Sigmoid colon (tissue), 7 donors: ENCODE results near the gene TLCD2. TPM values are rescaled to one million over a fixed set of nuclear protein-coding genes. Genes with fewer than 3 reads are reported as not detected.
A peak's percentile ranks its signal among the peaks of the same experiment; 100 is the strongest.

Experiments
- DNase-seq: peaks from one replicate; pipeline ENCODE4 v3.0.0-alpha.2; 2019
- H3K27ac ChIP-seq, 4 donors: fragments of 200-600 bp; sonication (generic); one replicate each; pipeline ENCODE4 v1.5.1; 2016 to 2019; ENCODE audit warnings: mild to moderate bottlenecking in 1 of 4
- H3K27me3 ChIP-seq, 3 donors: fragments of 200-600 bp; sonication (generic); one replicate each; pipeline ENCODE4 v1.5.1; 2019; ENCODE audit warnings: mild to moderate bottlenecking in 1 of 3
- H3K36me3 ChIP-seq, 4 donors: fragments of 200-600 bp; sonication (generic); one replicate each; pipeline ENCODE4 v1.5.1; 2016 to 2019
- H3K4me1 ChIP-seq, 4 donors: fragments of 200-600 bp; sonication (generic); one replicate each; pipeline ENCODE4 v1.5.1; 2017 to 2019
- H3K4me3 ChIP-seq, 4 donors: fragments of 200-600 bp; sonication (generic); one replicate each; pipeline ENCODE4 v1.5.1; 2017 to 2019; ENCODE audit warnings: mild to moderate bottlenecking in 2 of 4, moderate library complexity in 1 of 4
- H3K9me3 ChIP-seq, 4 donors: fragments of 200-600 bp in 3 of 4; sonication (generic) in 3 of 4; one replicate each; pipeline versions ENCODE4 v1.5.1 to v1.6.1; 2013 to 2019
- EP300 ChIP-seq, 4 donors: sonication (generic); formaldehyde crosslinking; IDR thresholded peaks; one replicate each; pipeline ENCODE4 v1.6.1; 2017; ENCODE audit warnings: antibody characterized with exemption in 4 of 4
- POLR2A ChIP-seq, 2 donors: fragments of 450-650 bp; IDR thresholded peaks; one replicate each; pipeline ENCODE4 v1.6.1; 2016; ENCODE audit warnings: antibody characterized with exemption in 2 of 2, mild to moderate bottlenecking in 2 of 2, moderate library complexity in 2 of 2
- POLR2AphosphoS5 ChIP-seq, 4 donors: sonication (generic); formaldehyde crosslinking; IDR thresholded peaks; one replicate each; pipeline ENCODE4 v1.6.1; 2017; ENCODE audit warnings: antibody characterized with exemption in 4 of 4
- WGBS, 2 donors: extraction: QIAGEN DNeasy Blood & Tissue Kit; methylation state at CpG; one replicate each; pipeline ENCODE4 v1.1.7; 2013; 5-methylcytosine and 5-hydroxymethylcytosine counted together
- intact Hi-C: fragments of 100-400 bp; cut with DNase I; formaldehyde crosslinking; loops from one replicate; pipeline ENCODE4 v1.15.1; 2023
- polyA plus RNA-seq, 3 donors: library from polyadenylated mRNA; stranded (reverse); fragments of 200-250 nt; gene quantifications; one replicate each; pipeline ENCODE4 v1.2.3, GENCODE V29; 2013
- total RNA-seq, 4 donors: library from RNA; depleted of rRNA; stranded (reverse); fragments of >200 nt; gene quantifications; one replicate each; pipeline ENCODE4 v1.1.0, GENCODE V29; 2016
- TF ChIP-seq, protein P1 (sequence below), 4 experiments: fragments of 450-650 bp in 3 of 4; fragments of 200-600 bp in 1 of 4; IDR thresholded peaks; one replicate each; pipeline ENCODE4 v1.5.1; 2016 to 2019; ENCODE audit warnings: antibody characterized with exemption in 4 of 4, mild to moderate bottlenecking in 3 of 4, moderate library complexity in 2 of 4
- donor health status: healthy with polysubstance abuse.
- donor health status: Bipolar disorder and iron deficiency.
- donor health status: healthy.

TLCD2 gene, protein sequence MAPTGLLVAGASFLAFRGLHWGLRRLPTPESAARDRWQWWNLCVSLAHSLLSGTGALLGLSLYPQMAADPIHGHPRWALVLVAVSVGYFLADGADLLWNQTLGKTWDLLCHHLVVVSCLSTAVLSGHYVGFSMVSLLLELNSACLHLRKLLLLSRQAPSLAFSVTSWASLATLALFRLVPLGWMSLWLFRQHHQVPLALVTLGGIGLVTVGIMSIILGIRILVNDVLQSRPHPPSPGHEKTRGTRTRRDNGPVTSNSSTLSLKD
- total RNA-seq = 1 to 10 TPM; 2.6 to 5.4 (median 4.1) TPM
- polyA plus RNA-seq = 10 to 100 TPM in 1 of 3 donors, 1 to 10 TPM in 2; 7.2 to 23.2 (median 9.2) TPM

DNA sequence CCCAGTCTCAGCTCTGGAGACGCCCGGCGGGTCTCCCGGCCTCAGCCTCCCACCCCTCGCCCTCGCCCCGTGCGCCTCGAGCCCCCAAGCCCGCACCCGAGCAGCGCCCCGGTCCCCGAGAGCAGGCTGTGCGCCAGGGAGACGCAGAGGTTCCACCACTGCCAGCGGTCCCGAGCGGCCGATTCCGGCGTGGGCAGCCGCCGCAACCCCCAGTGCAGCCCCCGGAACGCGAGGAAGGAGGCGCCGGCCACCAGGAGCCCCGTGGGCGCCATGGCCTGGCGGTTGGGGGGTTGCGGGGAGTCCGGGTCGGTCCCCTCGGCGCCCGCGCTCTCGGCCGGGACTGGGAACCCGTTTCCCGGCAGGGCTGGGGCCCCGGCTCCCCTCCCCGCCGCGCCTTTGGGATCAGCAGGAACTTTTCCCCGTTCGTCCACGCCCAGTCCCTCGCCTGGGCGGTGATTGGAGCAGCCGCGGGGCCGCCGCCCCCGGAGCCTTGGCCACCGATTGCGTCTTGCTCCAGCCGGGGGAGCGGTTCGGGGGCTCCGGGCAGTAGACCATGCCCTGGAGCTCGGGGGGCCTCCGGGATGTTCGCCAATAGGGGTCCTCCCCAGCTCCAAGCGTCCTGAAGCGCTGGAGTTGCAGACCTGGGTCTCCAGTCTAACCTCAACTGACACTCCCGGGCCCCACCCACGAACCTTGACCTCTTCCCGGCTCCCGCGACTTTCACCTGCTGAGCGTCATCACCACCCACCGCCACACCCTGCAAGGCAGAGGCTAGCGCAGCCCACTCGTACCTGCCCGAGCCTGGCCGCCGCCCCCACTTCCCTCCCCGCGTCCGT, at the start of gene TLCD2:
Gene TLCD2, minus strand, starts transcription at position 407 of the 836 bp plus-strand sequence. Its CDS starts 135 bp downstream, at position 272.
- peaks cover 0 to 42% (median 34%) of the 10 kb centered on the region in 4 donors for H3K4me1 ChIP-seq
- peak; percentile 27 to 58 for TF ChIP-seq POLR2A (IDR thresholded peaks at IDR 0.05)
- TF ChIP-seq, protein P1, sequence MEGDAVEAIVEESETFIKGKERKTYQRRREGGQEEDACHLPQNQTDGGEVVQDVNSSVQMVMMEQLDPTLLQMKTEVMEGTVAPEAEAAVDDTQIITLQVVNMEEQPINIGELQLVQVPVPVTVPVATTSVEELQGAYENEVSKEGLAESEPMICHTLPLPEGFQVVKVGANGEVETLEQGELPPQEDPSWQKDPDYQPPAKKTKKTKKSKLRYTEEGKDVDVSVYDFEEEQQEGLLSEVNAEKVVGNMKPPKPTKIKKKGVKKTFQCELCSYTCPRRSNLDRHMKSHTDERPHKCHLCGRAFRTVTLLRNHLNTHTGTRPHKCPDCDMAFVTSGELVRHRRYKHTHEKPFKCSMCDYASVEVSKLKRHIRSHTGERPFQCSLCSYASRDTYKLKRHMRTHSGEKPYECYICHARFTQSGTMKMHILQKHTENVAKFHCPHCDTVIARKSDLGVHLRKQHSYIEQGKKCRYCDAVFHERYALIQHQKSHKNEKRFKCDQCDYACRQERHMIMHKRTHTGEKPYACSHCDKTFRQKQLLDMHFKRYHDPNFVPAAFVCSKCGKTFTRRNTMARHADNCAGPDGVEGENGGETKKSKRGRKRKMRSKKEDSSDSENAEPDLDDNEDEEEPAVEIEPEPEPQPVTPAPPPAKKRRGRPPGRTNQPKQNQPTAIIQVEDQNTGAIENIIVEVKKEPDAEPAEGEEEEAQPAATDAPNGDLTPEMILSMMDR (IDR thresholded peaks at IDR 0.05) = no peak
- peak; percentile 47 to 74 (median 72) for TF ChIP-seq POLR2AphosphoS5 (IDR thresholded peaks at IDR 0.05)
- no peak for TF ChIP-seq EP300 (IDR thresholded peaks at IDR 0.05)
- peaks cover 0 to 27% (median 12%) of the 10 kb centered on the region in 4 donors for H3K36me3 ChIP-seq
- no peaks in the 10 kb centered on the region for H3K9me3 ChIP-seq
- no peaks in the 10 kb centered on the region for H3K27me3 ChIP-seq
- peak within 1 kb of the TSS; percentile 63 to 91 (median 64) for H3K4me3 ChIP-seq
- 1% methylated on average over 83 of the region's 83 CpGs for WGBS, 2 donors
- DNase-seq = peak; percentile 91
- H3K27ac ChIP-seq = peak within 1 kb of the TSS; percentile 76 to 85 (median 82)
- intact Hi-C loops = loop anchor here (2.0 kb wide), 1 partner anchor 25 kb away; the partner anchor contains the start of gene PRPF8

DNA sequence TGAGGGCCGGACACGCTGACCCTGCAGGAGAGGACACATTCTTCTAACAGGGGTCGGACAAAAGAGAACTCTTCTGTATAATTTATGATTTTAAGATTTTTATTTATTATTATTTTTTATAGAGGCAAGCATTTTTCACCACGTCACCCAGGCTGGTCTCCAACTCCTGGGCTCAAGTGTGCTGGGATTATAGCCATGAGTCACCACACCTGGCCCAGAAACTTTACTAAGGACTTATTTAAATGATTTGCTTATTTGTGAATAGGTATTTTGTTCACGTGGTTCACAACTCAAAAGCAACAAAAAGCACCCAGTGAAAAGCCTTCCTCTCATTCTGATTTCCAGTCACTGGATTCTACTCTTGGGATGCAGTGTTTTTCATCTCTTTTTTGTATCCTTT, 49.4 kb upstream of the TLCD2 start:
- 77 to 80% methylated on average over 5 of the region's 5 CpGs for WGBS, 2 donors
- DNase-seq = no peak
- intact Hi-C loops = no loop called here
- TF ChIP-seq EP300 (IDR thresholded peaks at IDR 0.05) = no peak
- TF ChIP-seq POLR2A (IDR thresholded peaks at IDR 0.05) = no peak
- no peak for TF ChIP-seq POLR2AphosphoS5 (IDR thresholded peaks at IDR 0.05)
- TF ChIP-seq, protein P1 (IDR thresholded peaks at IDR 0.05) = no peak
- Histone ChIP-seq H3K36me3 (no peaks in the 10 kb centered on the region), H3K9me3 (no peaks in the 10 kb centered on the region), H3K27me3 (no peaks in the 10 kb centered on the region), H3K4me3 (no peak overlapping the region), H3K4me1 (peaks cover 0 to 12% (median 9%) of the 10 kb centered on the region in 4 donors), H3K27ac (no peak overlapping the region)

DNA sequence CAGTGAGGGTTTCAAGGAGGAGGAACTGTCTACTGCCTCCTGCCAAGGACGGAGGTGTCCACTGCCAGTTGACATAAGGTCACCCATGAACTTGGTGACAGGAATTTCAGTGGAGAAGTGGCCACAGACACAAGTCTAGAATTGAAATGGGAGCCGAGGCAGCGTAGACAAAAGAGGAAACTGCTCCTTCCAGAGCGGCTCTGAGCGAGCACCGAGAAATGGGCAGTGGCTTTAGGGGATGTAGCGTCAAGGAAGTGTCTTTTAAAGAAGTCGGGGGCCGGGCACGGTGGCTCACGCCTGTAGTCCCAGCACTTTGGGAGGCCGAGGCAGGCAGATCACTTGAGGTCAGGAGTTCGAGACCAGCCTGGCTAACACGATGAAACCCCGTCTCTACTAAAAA, 48.6 kb upstream of the TLCD2 start:
- TF ChIP-seq POLR2AphosphoS5 (IDR thresholded peaks at IDR 0.05) (no peak), EP300 (IDR thresholded peaks at IDR 0.05) (no peak), POLR2A (IDR thresholded peaks at IDR 0.05) (no peak)
- TF ChIP-seq, protein P1 (IDR thresholded peaks at IDR 0.05) = no peak
- DNase-seq = no peak
- Histone ChIP-seq H3K27ac (no peak overlapping the region), H3K4me1 (peaks cover 0 to 6% (median 2%) of the 10 kb centered on the region in 4 donors), H3K9me3 (no peaks in the 10 kb centered on the region), H3K36me3 (no peaks in the 10 kb centered on the region), H3K4me3 (no peak overlapping the region), H3K27me3 (no peaks in the 10 kb centered on the region)
- WGBS, 2 donors = 63 to 82% methylated on average over 15 of the region's 15 CpGs
- intact Hi-C loops = no loop called here

DNA sequence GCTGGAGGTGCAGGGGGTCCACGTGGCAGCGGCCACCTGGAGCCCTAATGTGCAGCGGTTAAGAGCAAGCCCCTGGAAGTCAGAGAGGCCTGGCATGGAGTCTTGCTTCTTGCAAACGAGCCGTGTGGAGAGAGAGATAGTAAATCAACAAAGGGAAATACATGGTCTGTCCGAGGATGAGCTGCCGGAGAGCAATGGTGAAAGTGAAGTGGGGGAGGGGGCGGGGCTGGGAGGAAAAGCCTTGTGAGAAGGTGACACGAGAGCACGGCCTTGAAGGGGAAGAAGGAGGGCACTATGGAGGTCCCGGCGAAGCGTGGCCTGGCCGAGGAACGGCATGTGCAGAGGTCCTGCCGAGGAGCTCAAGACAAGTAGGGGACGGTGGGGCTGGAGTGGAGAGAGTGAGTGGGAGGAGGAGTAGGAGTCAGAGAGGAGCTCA, 45.7 kb upstream of the TLCD2 start:
- intact Hi-C loops = no loop called here
- WGBS, 2 donors = 77 to 79% methylated on average over 17 of the region's 17 CpGs
- Histone ChIP-seq H3K27ac (no peak overlapping the region), H3K36me3 (no peaks in the 10 kb centered on the region), H3K27me3 (no peaks in the 10 kb centered on the region), H3K9me3 (no peaks in the 10 kb centered on the region), H3K4me1 (no peaks in the 10 kb centered on the region), H3K4me3 (no peak overlapping the region)
- no peak for TF ChIP-seq EP300 (IDR thresholded peaks at IDR 0.05)
- TF ChIP-seq POLR2AphosphoS5 (IDR thresholded peaks at IDR 0.05) = no peak
- TF ChIP-seq, protein P1 (IDR thresholded peaks at IDR 0.05) = no peak
- no peak for TF ChIP-seq POLR2A (IDR thresholded peaks at IDR 0.05)
- DNase-seq = no peak
